HL-60 (cell line): ENCODE results near the gene PIEZO1.

Source experiments
- GABPA ChIP-seq: IDR thresholded peaks from 2 replicates; pipeline ENCODE4 v1.6.1; 2012; ENCODE audit warnings: low read depth
- POLR2AphosphoS5 ChIP-seq: IDR thresholded peaks from 2 replicates; pipeline ENCODE4 v1.6.1; 2012; ENCODE audit warnings: low read depth
- TF ChIP-seq, protein P1 (sequence below): IDR thresholded peaks from one replicate; pipeline ENCODE4 v1.5.1; 2011; ENCODE audit warnings: low read length, control low read depth, inconsistent platforms; ENCODE audit not compliant: insufficient read depth

DNA sequence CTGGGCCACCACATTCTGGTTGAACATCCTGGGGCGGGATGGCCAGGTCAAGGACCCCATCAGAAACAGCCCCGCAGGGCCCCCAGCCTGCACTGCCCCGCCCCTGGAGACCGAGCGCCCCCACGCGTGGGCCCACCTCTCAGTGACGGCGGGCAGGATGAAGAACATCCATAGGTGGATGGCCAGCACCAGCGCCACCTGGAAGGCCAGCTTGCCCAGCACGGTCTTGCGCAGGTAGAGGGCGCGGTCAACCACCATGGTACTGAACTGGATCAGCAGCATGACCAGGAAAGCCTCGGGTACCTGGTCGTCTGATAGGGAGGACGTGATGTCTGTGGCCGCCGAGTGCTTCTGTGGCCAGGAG, 65.1 kb downstream of the PIEZO1 start:
- no peak; the same call in 1 of the 2 replicates for TF ChIP-seq POLR2AphosphoS5
- TF ChIP-seq, protein P1, sequence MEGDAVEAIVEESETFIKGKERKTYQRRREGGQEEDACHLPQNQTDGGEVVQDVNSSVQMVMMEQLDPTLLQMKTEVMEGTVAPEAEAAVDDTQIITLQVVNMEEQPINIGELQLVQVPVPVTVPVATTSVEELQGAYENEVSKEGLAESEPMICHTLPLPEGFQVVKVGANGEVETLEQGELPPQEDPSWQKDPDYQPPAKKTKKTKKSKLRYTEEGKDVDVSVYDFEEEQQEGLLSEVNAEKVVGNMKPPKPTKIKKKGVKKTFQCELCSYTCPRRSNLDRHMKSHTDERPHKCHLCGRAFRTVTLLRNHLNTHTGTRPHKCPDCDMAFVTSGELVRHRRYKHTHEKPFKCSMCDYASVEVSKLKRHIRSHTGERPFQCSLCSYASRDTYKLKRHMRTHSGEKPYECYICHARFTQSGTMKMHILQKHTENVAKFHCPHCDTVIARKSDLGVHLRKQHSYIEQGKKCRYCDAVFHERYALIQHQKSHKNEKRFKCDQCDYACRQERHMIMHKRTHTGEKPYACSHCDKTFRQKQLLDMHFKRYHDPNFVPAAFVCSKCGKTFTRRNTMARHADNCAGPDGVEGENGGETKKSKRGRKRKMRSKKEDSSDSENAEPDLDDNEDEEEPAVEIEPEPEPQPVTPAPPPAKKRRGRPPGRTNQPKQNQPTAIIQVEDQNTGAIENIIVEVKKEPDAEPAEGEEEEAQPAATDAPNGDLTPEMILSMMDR, result no peak
- TF ChIP-seq GABPA, result no peak
